HG03103 (cell line): Measurements from ENCODE around the gene BABAM2.

ENCODE experiments used
- ATAC-seq: cut with Tn5 transposase; IDR thresholded peaks from one replicate; pipeline ENCODE4 v1.9.1; 2021; ENCODE audit warnings: low read depth; ENCODE audit not compliant: unreplicated experiment

Gene BABAM2

DNA sequence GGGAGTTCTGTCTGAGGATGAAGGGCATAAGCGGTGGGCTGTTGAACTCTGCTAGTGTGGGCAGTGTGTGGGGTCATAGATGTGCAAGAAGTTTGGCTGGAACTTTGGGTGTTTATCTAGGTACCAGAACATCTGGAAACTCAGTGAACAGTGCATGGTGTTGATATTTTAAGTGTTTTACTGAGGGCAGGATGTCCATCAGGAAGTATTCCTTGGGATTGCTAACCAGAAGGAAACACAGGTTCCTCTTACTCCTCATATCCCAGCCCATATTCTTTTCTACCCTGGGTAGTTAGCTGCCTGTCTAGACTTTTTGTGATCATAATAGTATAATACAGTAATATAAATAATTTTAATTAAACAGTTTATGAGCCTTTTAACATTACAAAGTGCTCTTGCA lies 15.5 kb downstream of the BABAM2 start:
- ATAC-seq: no peak

DNA sequence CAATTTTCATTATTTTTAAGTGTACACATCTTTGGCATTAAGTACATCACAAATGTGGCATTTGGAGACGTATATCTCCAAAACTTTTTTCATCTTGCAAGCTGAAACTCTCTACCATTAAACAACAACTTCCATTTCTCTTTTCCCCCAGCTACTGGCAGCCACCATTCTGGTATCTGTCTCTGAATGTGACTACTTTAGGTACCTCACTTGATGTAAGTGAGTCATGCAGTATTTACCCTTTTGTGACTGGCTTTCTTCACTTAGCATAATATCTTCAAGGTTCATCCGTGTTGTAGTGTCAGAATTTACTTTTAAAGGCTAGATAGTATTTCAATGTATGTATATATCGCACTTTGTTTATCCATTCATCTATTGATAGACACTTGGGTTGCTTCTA lies 17.0 kb downstream of the BABAM2 start:
- ATAC-seq: no peak

DNA sequence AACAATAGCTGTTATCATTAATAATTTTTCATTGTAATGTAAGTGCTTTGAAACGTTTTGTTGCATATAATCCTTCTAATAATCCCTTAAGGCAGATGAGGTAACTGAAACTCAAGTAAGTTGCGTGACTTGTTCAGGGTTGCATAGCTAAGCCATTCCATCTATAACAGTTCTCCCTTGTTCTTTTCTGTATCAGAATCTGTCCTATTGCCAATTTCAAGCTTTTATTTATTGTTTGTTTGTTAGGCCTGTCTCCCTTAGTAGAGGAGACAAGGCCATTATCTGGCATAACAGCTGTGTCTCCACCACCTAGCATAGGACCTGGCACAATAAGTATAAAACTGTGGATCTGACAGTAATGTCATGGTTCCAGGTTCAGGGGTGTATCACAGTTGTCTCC lies 19.4 kb downstream of the BABAM2 start:
- no peak for ATAC-seq

DNA sequence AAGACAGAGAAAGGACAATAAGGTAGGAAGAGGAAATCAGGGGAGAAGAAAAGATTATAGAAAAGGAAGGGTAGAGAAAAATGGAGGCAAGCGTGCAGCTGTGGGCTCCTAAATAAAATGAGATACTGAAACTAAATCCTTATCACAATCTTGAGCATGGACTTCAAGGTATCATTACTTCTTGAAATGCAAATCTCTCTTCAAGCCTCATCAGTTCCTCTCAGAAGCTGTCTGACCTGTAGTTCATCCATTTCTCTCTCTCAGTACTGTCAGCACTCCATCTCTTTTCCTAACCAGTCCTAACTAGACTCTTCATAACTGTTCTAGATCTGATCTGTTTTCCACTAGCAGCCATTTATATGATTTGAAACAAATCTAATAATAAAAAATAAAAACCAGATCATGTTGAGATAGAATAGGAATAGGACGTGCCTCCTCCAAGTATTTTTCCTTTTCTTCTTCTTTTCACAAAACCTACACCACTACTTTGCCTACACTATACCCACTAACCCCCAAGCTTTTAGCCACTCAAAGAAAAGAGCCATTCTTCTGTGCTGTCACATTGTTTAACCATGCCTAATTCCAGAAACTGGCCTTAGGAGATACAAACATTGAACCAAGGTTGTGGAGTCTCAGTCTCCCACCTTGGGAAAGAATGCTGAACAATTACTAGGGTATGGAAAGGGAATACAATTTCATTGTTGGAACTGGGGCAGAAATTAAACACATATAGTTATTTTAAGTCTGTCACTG lies 21.1 kb downstream of the BABAM2 start:
- ATAC-seq: no peak

DNA sequence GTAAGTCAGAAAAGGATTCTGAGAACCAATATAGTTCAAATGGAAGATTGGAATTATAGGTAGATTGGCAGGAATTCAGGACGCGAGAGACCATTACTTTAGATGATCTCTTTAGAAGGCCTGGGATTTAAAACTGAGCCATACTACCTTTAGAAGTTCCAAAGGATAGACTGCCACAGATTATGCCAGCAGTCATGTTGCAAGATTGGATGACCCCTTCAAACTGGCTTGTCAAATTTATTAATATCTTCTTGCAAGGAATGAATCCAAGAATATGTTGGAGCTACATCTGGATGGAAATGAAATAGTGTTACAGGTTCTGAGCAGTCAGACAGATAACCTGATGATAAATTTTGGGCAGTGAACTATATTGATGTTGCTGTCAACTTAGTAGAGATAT lies 22.0 kb downstream of the BABAM2 start:
- no peak for ATAC-seq

DNA sequence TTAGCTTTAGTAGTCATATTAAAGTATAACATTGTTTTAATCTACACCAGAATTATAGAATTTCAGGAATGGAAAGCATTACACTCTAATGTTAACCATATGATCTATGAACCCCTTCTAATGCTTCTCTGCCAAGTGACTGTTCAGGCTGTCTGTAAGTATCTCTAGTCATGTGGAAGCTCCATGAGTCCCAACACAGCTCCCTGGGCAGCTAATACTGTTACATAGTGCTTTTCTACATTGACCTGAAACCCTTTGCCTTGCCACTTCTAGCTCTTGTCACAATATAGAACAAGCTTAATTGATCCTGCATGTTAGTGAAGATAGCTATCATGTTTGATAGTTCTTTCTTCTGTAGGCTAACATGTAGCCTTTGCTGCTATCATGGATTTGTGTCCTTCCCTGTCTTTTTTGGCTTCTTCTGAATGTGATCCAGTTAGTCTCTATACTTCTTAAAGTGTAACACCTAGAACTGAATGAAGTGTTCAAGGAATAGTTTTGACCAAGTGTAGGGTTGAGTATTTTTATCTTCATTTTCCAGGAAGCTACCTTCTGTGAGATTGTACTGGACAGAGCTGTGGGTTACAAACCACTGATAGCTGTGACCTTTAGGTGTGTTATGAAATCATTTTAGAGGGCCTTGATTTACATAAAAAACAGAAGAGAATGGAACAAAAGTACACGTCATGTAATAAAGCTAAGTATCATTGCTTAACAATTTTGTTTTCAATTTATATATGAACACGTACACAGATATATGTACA lies 23.7 kb downstream of the BABAM2 start:
- no peak for ATAC-seq

DNA sequence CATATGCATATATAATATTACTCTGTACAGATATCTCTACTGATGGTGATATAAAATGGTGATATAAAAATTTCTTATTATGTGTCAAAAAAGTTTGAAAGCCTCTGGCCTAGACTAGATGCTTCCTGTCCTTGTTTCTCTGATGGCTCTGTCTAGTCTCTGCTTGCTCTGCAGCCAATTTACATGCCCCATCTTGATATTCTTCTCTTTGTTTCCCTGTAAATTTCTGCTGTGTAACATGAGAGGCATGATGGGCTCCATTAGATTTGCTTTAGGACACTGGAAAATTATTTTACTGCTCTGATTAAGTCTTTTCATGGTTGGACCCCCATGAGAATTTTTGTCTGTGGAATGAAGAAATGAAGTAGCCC lies 24.3 kb downstream of the BABAM2 start:
- ATAC-seq: no peak

DNA sequence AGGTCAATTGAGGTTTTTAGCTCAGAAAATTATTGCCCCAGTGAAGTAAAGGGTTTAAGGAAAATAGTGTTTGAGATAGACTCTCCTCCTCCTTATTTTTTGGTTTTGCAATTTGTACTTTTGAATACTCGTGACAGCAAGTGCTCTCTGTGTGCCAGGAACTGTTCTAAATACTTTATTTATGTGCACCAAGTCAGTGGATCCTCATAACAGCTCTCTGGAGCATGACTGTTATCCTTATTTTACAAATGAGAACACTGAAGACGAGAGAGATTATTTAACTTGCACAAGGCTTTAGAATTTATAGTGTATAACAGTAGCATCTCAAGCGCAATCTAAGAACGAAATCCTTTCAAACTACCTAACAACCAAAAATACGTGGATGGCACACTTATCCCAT lies 24.7 kb downstream of the BABAM2 start:
- ATAC-seq: no peak

DNA sequence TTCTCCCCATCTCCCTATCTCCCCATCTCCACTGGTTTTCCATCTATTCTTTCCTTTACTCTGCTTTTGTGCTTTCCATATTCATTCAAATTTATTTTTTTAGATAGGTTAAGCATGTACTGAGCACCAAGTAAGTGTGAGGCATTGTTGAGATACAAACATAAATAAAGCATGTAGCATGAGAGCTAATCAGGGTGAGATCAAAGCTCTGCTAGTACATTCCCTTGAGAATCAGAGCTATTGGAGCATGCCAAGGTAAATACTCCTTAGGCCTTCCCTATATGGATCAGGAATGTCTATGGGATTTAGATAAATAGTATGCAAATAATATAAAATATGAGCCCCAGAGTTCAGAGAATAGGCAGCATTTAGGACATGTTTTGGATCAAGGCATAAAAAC lies 25.3 kb downstream of the BABAM2 start:
- ATAC-seq: no peak

DNA sequence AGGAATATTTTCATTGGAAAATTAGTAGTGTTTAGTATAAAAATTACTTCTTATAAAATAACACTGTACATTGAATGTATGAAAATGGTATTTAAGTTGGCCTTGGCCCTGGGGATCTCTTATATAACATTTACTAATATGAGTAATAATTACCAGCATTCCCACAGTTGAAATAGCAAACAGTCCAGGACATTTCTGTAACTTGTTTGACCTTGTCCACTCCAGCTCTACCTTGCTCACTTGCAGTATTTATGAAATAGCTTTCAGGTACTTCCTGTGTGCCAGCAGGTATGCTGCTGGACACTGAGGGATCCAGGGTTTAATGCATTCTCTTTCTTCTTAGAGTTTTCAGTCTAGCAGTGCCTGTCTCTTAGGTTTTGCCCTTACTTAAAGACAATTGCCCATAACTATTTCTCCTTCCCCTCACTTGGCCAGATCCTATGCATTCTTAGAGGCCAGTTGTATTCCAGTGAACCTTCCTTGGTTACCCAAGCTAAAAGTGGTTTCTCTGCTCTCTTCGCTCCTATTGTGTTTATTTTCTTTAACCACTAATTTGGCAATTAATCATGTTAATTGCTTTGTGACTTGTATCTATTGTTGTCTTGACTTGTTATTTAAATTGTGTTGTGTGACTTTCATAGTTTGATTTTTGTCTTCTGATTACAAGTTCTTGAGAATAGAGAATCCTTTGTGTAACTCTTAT lies 25.9 kb downstream of the BABAM2 start:
- ATAC-seq: no peak

DNA sequence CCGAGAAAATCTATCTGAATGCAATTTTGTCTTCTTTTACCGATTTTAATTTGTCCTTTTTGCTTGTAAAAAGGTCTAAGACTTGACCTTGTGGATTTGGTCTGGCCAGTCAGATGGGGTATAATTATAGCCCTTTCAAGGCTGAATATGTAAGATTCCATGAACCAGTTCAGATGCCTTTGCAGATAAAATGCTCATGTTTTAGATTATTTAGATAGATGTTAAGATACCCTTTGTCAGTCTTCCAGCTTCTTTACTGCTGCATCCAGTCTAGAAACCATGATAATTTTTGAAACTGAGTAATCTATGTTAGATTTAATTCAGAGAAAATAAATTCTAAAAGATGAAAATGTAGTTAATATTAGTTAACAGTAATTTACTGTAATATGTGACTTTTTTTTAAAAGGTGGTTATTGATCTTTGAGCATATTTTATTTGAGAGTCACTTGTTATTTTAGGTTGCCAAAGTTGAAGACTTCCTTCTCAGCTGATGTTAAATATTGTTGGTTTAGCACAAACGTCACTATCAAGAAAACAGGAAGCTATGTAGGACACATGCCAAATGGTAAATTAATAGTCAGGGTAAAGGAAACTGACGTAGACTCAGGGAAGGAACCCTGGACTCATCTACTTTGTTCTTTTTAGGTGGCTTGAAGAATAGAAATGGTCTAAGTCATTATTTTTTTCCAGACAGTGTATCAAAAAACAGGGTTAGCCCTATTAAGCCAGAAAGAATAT lies 29.8 kb downstream of the BABAM2 start:
- no peak for ATAC-seq

DNA sequence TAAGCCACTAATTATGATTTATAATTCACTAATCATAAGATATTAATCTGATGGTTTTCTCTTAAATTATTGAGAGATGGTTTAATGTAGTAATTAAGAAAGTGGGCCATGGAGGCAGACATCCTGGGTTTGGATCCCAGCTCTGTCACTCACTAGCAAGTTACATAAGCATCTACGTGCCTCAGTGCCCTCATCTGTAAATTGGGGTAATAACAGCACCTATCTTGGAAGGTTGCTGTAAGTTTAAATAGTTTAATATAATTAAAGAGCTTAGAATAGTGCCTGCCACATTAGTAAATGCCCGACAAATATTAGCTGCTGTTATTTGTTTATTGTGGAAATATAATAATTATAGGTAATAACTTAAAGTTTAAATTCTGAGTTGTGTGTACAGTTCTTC lies 30.9 kb downstream of the BABAM2 start:
- no peak for ATAC-seq

DNA sequence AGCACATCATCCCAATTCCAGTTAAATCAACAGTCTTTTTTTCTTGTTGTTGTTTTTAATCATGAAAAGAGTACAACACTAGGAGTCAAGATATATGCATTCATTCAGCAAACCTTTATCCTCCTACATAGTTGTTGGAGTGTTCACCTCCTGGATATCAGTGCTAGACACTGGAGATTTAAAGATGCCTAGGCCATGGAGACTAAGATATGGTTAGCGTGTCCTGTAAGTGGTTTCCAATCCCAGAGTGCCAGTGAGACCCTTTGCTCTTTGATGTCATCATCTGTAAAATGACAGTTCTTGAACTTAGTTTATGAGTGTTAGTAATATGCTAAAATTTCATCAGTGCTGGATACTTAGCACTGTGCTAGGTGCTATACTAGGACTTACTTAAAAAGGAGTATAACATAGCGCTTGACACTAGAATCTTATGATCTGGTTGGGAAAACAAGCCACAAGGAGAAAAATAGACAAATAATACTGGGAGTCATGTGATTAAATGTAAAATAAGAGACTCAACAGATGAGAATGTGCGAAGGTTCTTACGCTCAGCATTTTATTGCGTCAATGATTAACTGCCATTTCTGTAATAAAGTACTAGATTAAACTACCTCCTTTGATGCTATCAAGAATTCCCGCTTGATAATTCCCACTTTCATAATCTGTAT lies 31.5 kb downstream of the BABAM2 start:
- ATAC-seq: no peak

DNA sequence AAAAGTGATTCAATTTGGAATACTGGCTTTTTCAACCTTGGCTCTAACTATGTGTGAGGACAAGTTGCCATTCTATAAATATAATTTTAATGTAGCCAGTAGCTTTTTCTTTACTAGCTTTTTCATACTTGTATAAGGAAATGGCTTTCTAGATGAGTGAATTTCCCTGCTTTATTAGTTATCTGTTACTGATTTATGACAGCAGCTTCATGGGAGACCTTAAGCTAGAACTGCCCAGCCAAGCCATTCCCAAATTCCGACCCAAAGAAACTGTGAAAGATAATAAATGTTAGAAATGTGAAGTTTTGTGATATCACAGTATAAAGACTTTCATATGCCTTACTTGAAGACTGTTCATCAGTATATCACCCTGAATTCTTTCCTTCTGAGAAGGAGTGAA lies 32.3 kb downstream of the BABAM2 start:
- no peak for ATAC-seq

DNA sequence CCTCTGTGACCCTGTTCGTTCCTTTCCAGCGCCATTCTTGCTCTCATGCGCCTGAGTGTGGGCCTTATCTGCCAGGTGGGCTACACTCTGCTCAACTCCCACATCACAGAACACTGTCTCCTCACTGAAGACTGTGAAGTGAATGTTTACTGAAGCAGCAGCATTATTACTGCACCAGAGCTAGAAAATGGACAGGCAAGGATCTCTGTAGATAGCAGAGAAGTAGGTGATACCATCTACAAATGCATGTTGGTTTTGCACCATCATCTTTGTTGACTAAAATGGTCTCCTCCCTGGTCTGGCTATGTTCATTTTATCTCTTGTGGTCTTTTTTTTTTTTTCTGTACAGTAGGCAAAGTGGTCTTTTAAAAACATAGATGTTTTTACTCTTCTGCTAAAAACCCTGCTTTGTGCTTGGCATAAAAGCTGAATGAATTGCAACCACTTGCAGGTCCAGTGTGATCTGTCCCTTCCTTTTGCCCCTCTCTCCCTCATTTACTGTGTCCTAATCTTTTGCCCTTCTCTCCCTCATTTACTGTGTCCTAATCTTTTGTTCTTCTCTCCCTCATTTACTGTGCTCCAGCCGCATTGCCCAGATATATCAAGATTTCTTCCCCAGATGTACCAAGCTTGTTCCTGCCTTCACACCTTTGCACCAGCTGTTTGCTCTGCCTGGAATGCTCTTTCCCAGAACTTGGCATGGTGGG lies 35.4 kb downstream of the BABAM2 start:
- no peak for ATAC-seq

DNA sequence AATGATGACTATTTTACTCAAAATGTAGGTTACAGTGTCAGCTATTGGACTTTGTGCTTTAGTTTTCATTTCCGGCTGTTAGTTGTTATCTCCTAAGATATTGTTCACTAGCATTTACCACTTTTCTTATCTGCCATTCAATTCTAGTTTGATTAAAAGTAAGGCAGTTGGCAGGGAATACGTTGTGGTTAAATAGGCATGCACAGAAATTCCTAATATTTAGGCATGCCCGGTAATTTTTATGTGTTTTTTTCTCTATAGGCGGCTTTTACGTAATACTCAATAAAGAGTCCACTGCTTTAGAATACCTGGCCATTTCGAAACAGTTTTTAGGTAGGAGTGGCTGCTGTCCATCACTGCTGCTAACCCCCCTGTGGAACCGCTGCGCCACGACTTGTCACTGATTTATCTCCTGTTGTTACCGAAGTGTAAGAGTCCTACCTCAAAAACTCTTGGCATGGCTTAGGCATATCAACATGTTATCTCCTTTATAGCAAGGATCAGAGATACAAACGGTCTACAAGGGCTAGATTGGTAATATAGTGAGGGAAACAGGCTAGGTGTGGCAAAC lies 39.5 kb downstream of the BABAM2 start:
- no peak for ATAC-seq

DNA sequence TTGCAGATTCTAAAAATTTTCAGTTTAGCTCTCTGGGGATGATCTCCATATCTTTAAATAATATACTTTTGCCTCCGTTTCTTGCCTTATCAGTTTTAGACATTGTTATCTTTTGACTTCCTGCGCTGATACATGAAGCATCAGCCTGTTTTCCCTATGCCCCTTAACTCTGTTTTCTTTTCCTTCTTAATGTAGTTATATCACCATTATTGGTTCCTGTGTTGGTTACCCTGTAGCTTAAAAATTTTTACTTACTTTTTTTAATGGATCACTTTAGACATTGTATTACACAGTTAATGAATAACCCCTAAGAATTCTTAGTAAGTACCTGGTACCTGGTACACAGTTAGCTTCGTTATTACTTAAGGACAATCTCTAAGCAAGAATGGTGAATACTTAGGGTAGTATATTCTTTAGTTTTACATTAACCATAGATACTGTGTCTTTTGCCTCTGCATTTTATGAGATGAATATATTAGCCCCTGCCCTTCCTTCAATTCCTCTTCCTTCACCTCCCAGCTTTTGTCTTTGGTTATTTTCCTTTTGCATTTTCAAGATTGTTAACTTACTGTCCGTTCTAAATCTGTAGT lies 40.9 kb downstream of the BABAM2 start:
- ATAC-seq: no peak

DNA sequence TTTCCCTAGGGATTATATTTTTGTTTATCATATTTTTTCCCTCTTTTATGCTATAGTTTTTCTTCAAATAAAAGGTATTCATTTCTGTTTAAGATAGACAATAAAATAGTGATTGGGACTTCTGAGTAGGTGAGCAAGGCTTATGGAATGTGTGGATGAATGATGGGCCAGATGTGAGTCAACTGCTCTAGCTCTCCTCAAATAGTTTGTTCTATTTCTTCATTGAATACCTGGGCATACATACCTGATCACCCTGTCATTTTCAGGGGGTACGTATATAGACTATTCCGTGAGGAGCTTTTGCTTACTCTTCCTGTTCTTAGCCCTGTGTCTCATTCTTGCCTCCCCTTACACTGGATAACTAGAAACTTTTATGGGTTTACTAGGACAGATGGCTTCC lies 41.9 kb downstream of the BABAM2 start:
- no peak for ATAC-seq

DNA sequence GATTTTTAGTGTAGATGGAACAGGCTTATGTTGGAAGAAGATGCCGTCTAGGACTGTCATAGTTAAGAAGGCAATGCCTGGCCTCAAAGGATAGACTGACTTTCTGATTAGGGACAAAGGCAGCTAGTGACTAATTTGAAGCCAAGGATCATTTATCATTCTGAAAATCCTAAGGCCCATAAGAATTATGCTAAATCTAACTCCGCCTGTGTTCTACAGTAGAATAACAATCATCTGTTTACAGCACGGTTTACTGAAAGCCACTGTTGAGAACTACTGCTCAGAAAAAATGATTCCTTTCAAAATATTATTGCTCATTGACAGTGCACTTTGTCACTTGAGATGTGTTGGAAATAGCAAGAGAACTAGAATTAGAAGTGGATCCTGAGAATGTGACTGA lies 44.5 kb downstream of the BABAM2 start:
- no peak for ATAC-seq
